ENCODE results near the gene FARS2.

Gene FARS2

DNA sequence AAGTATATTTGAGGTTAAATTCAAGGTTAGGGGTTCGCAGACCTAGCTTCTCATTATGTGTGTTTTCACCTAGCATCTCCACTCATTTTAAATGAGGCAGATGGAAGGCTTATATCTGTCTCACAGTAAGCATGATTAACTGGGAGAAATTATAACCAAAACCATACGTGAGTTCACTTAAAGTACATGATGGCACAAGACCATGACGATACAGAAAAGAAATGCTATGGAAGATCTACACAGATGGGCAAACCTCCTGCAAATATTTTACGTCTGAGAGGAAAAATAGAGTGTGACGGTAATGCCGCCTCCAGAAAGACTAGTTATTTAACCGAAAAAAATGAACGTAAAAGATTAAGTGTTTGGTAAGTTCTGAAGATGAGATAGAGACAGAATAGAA lies 337.8 kb downstream of the FARS2 start:
- no peak for DNase-seq

GRCh38 chr6:5605937-5606336 lies 344.6 kb downstream of the FARS2 start:
- no peak for DNase-seq

GRCh38 chr6:5606546-5606945 lies 345.2 kb downstream of the FARS2 start:
- DNase-seq, result peak; percentile 75

DNA sequence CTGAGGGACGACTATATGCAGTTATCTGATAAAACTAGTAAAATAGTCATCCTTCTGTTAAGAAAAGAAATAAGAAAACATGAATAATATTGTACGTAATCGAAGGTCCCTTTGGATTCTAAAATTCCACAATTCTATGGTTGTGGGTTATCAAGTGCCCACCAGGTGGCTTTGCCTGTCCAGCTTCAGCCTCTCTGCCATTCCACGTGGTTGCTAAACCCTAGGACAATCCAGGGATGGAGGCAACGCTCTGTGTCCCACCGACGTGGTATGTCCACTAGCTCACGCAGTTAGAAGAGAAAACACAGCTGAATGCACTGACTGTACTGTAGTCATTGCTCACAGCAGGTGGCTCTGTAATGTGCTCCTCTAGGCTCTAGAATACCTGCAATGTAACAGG lies 349.3 kb downstream of the FARS2 start:
- peak; percentile 50 for DNase-seq

- DNase-seq, result no peak
Measured at GRCh38 chr6:5617179-5617578, 355.9 kb downstream of the FARS2 start.

GRCh38 chr6:5619249-5619648 lies 357.9 kb downstream of the FARS2 start:
- no peak for DNase-seq

GRCh38 chr6:5622276-5623005 lies 361.1 kb downstream of the FARS2 start:
- no peak for DNase-seq

DNA sequence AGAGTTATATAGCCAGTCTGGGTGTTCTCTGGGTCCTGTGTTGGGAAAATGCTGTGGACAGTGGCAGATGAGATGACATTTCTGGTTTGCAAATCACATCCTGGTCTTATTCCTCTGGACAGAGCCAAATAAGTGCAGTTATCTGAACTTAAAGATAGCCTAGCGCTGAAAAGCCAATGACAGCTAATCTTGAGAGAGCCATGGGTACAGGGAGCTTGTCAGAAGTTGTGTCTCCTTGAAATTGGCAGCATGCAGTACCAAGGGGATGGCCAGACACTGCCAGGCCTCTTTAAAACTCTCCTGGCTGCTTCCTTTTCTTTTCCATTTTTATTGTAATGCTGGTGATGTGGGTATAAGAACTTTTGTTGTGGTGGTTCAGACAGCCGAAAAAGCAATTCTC lies 362.5 kb downstream of the FARS2 start:
- DNase-seq, result no peak

DNA sequence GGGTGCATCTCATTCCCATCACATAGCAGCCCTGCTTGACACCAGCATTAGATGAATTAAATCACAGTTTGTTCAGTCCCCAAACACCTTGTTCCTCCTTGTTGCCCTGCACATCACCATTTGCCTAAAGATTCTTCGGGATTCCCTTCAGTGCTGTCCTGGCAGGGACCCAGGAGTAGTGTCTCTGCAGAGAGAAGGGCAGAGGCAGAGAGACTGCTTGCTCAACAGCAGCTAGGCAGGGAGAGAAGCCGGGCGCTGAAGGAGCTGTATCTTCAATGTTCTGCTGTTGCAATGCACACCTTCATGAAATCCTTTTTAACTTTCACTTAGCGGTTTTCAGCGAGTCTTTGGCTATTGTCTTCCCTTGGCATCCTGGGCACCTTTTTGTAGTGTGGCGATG lies 362.9 kb downstream of the FARS2 start:
- no peak for DNase-seq

- DNase-seq, result no peak
Measured at GRCh38 chr6:5626727-5627426, 365.6 kb downstream of the FARS2 start.

- no peak for DNase-seq
Measured at GRCh38 chr6:5630636-5631035, 369.3 kb downstream of the FARS2 start.

DNA sequence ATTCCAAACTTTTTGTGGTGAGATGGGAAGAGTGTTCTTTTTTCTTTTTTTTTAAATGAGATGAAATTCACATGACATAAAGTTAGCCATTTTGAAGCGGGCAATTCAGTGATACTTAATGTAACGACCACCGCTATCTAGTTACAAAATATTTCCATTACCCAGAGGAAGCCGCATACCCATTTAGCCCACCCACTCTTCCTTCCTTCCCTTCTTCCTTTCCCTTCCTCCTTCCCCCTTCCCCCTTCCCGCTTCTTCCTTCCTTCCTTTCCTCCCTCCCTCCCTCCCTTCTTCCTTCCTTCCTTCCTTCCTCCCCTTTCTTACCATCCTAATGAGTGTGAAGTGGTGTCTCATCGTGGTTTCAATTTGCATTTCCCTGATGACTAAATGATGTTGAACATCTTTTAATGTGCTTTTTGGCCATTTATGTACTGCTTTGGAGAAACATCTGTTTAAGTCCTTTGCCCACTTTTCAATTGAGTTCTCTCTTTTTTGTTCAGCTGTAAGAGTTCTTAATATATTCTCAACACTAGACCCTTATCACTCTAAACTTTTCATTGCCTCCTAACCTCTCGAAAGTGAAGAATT lies 371.1 kb downstream of the FARS2 start:
- no peak for DNase-seq

GRCh38 chr6:5634525-5634924 lies 373.2 kb downstream of the FARS2 start:
- DNase-seq, result no peak

DNA sequence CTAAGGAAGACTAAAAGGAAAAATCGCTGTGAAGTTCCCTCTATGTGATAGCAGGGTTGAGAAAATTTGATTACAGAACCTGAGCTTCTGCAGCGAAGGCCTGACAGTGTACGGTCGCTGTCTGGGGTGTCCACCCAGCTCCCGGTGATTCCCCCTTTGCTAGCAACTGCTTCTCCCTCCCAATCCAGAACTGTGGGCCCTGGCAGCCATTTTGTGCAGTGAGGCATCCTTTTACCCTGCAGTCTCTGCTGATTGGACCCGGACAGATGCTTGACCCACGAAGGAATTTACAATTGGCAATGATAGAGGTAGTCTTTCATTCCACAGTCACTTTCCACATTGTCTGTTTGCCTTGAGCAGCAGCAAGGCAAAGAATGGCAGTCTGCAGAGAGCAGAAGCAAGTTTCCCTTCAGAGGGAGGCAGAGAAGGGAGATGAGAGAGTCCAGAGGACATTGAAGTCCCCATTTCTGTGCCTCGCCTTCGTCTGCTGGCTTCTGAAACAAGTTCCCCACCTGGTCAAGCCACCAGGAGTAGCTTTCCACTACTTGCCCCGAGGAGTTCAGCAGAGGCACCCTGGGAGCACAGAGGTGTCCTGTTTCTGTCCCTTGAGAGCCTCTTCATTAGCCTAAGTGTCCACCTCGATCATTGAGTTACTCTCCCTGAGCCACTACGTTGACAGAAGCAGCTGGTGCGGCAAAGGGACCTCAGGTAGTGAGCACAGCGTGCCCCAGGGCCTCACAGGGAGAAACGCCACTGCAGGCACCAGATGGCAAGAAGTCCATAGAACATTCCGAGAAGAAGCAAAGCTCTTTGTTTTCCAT lies 375.1 kb downstream of the FARS2 start:
- no peak for DNase-seq

DNA sequence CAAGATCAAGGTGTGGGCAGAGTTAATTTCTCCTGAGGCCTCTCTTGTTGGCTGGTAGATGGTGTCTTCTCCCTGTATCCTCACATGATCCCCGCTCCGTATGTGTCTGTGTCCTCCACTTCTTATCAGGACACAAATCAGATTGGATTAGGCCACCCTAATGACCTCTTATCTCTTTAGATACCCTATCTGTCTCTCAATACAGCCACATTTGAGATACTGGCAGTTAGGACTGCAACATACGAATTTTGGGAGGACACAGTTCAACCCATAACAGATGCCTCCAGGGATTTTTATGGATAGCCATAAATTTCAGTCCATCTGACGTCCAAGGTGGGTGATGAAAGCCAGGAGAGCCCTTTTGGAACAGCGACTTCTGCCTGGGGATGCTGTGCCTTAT lies 376.4 kb downstream of the FARS2 start:
- DNase-seq, result no peak

- DNase-seq, result no peak
Measured at GRCh38 chr6:5638666-5639065, 377.4 kb downstream of the FARS2 start.

GRCh38 chr6:5639193-5639592 lies 377.9 kb downstream of the FARS2 start:
- DNase-seq, result no peak

GRCh38 chr6:5640614-5641013 lies 379.3 kb downstream of the FARS2 start:
- no peak for DNase-seq

GRCh38 chr6:5644523-5645185 lies 383.3 kb downstream of the FARS2 start:
- DNase-seq, result no peak

- peak; percentile 63 for DNase-seq
Measured at GRCh38 chr6:5645328-5646290, 384.3 kb downstream of the FARS2 start.

- DNase-seq, result no peak
Measured at GRCh38 chr6:5652406-5653137, 391.3 kb downstream of the FARS2 start.

All from NCI-H774 (cell line).